IMR-90 (cell line): ENCODE results near the gene TECPR2.

Experiments used
- BHLHE40 ChIP-seq: fragments of 150-350 bp; IDR thresholded peaks from 2 replicates; pipeline ENCODE4 v1.6.1; 2016; ENCODE audit warnings: mild to moderate bottlenecking, low read depth, low read length
- CEBPB ChIP-seq: IDR thresholded peaks from 2 replicates; pipeline ENCODE4 v1.6.1; 2012; ENCODE audit warnings: low read depth, low read length, improper control_type of control experiment
- MAZ ChIP-seq: IDR thresholded peaks from 2 replicates; pipeline ENCODE4 v1.6.1; 2012; ENCODE audit warnings: low read depth, mild to moderate bottlenecking, low read length, improper control_type of control experiment, moderate library complexity, borderline replicate concordance
- POLR2A ChIP-seq: IDR thresholded peaks from 2 replicates; pipeline ENCODE4 v1.6.1; 2012; ENCODE audit warnings: mild to moderate bottlenecking, low read depth, low read length
- RFX5 ChIP-seq: IDR thresholded peaks from 2 replicates; pipeline ENCODE4 v1.8.0; 2012; ENCODE audit warnings: low read depth, mild to moderate bottlenecking, low read length, moderate library complexity
- TF ChIP-seq, protein P1 (sequence below): conservative IDR thresholded peaks from 2 replicates; pipeline ENCODE4 v1.5.1; 2012; ENCODE audit warnings: mild to moderate bottlenecking, low read depth, low read length, improper control_type of control experiment

DNA sequence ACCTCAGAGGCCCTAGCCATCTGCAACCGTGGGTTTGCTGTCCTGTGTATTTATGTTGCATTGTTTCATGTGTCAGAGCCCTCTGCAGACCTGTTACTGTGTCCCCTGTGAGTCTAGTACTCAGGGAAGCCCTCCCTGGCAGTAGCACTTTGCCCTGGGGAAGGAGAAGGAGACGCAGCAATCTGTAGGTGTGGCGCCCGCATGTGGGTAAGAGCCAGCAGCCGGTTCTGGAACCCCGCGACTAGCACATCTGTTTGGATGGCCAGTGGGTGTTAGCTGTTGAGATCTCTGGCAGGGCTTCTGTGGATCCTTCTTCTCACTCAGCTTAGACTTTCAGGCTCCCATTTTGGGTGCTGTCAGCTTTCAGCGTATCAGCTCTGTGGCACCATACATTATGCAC lies 57.0 kb downstream of the TECPR2 start:
- TF ChIP-seq, protein P1, sequence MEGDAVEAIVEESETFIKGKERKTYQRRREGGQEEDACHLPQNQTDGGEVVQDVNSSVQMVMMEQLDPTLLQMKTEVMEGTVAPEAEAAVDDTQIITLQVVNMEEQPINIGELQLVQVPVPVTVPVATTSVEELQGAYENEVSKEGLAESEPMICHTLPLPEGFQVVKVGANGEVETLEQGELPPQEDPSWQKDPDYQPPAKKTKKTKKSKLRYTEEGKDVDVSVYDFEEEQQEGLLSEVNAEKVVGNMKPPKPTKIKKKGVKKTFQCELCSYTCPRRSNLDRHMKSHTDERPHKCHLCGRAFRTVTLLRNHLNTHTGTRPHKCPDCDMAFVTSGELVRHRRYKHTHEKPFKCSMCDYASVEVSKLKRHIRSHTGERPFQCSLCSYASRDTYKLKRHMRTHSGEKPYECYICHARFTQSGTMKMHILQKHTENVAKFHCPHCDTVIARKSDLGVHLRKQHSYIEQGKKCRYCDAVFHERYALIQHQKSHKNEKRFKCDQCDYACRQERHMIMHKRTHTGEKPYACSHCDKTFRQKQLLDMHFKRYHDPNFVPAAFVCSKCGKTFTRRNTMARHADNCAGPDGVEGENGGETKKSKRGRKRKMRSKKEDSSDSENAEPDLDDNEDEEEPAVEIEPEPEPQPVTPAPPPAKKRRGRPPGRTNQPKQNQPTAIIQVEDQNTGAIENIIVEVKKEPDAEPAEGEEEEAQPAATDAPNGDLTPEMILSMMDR: no peak
- TF ChIP-seq BHLHE40 (no peak), CEBPB (no peak), MAZ (no peak), POLR2A (no peak), RFX5 (no peak)
